ENCODE results near the gene MEGF6. TPM values are rescaled to one million over a fixed set of nuclear protein-coding genes. Genes with fewer than 3 reads are reported as not detected.

Gene MEGF6
- total RNA-seq, 1 donor from 2014 or later, result 209 TPM

DNA sequence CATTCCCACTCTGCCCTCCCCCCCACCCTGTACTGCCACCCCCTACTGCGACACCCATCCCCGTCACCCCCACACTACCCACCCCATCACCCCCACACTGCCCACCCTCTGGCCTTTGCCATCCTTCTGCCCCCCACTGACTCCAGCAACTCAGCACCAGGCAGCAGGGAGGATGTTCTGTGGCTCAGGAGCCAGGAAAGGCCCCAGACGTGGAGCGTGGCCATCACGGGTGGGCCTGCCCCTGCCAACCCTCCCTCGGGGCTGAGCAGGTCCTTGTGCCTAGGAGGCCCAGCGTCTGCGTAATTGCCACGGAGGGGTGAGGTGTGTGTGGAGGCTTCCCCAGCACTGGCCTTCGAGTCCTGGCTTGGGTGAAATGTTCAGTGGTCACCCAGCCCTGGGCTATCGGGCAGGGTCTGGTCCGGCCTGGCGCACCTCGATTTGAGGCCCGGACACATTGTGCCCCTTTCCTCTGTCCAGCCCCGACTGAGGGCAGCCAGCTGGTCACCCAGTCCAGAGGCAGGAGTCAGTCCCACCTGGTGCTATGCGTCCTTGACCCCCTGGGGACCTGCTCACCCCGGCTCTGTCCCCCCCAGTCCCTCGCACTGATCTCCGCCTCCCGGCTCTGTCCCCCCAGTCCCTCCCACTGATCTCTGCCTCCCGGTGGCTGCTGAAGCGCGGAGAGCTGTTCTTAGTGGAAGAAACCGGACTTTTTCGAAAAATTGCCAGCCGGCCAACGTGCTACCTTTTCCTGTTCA is 133.9 kb downstream of the MEGF6 start:
- peaks cover 10% of the 10 kb centered on the region for H3K4me1 Mint-ChIP-seq
- no peaks in the 10 kb centered on the region for H3K9me3 Mint-ChIP-seq
- no peaks in the 10 kb centered on the region for H3K27me3 Mint-ChIP-seq (ENCODE audit: low read depth)
- H3K27ac Mint-ChIP-seq, result no peak overlapping the region
- TF ChIP-seq, protein P1, sequence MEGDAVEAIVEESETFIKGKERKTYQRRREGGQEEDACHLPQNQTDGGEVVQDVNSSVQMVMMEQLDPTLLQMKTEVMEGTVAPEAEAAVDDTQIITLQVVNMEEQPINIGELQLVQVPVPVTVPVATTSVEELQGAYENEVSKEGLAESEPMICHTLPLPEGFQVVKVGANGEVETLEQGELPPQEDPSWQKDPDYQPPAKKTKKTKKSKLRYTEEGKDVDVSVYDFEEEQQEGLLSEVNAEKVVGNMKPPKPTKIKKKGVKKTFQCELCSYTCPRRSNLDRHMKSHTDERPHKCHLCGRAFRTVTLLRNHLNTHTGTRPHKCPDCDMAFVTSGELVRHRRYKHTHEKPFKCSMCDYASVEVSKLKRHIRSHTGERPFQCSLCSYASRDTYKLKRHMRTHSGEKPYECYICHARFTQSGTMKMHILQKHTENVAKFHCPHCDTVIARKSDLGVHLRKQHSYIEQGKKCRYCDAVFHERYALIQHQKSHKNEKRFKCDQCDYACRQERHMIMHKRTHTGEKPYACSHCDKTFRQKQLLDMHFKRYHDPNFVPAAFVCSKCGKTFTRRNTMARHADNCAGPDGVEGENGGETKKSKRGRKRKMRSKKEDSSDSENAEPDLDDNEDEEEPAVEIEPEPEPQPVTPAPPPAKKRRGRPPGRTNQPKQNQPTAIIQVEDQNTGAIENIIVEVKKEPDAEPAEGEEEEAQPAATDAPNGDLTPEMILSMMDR (IDR thresholded peaks at IDR 0.05; ENCODE audit: unreplicated experiment), result no peak
- peaks cover 1% of the 10 kb centered on the region for H3K36me3 Mint-ChIP-seq
- no peak overlapping the region for H3K4me3 Mint-ChIP-seq
- DNase-seq (ENCODE audit: low spot score in 2 of 2, unreplicated experiment in 2 of 2), result no peak

- peaks cover 1% of the 10 kb centered on the region for H3K36me3 Mint-ChIP-seq
- H3K9me3 Mint-ChIP-seq, result no peaks in the 10 kb centered on the region
- no peak overlapping the region for H3K27ac Mint-ChIP-seq
- peaks cover 15% of the 10 kb centered on the region for H3K4me1 Mint-ChIP-seq
- no peak for DNase-seq (ENCODE audit: low spot score in 2 of 2, unreplicated experiment in 2 of 2)
- H3K4me3 Mint-ChIP-seq, result no peak overlapping the region
- H3K27me3 Mint-ChIP-seq (ENCODE audit: low read depth), result no peaks in the 10 kb centered on the region
- TF ChIP-seq, protein P1 (IDR thresholded peaks at IDR 0.05; ENCODE audit: unreplicated experiment), result no peak
Observed at GRCh38 chr1:3476666-3477065, 134.6 kb downstream of the MEGF6 start.

GRCh38 chr1:3475839-3476573 is 135.3 kb downstream of the MEGF6 start:
- H3K4me1 Mint-ChIP-seq, result peaks cover 19% of the 10 kb centered on the region
- TF ChIP-seq, protein P1 (IDR thresholded peaks at IDR 0.05; ENCODE audit: unreplicated experiment), result no peak
- H3K36me3 Mint-ChIP-seq, result peaks cover 1% of the 10 kb centered on the region
- no peak for DNase-seq (ENCODE audit: low spot score in 2 of 2, unreplicated experiment in 2 of 2)
- no peaks in the 10 kb centered on the region for H3K9me3 Mint-ChIP-seq
- no peak overlapping the region for H3K4me3 Mint-ChIP-seq
- no peaks in the 10 kb centered on the region for H3K27me3 Mint-ChIP-seq (ENCODE audit: low read depth)
- no peak overlapping the region for H3K27ac Mint-ChIP-seq

DNA sequence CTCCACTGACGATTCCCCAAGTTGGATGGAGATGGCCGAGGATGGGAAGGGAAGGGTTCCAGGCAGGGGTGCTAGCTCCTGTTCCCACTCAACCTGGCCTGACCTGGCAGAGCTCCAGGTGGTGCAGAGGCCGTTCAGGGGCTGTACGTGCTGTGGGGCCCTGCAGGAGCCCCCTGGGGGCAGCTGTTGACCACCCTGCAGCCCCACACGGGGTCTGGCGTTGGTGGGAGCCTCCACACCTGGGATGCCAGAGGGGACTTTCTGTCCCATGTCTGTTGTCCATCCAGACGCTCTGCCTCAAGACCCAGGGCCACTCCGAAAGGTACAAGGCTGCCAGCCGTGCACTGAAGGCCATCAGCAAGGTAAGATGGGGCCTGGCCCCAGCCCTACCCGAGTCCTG is 136.9 kb downstream of the MEGF6 start:
- Mint-ChIP-seq H3K9me3 (no peaks in the 10 kb centered on the region), H3K4me3 (no peak overlapping the region), H3K36me3 (peaks cover 1% of the 10 kb centered on the region), H3K27ac (no peak overlapping the region), H3K27me3 (ENCODE audit: low read depth) (no peaks in the 10 kb centered on the region), H3K4me1 (peaks cover 29% of the 10 kb centered on the region)
- DNase-seq (ENCODE audit: low spot score in 2 of 2, unreplicated experiment in 2 of 2), result no peak
- TF ChIP-seq, protein P1 (IDR thresholded peaks at IDR 0.05; ENCODE audit: unreplicated experiment), result no peak

- Mint-ChIP-seq H3K4me1 (peaks cover 29% of the 10 kb centered on the region), H3K27me3 (ENCODE audit: low read depth) (no peaks in the 10 kb centered on the region), H3K27ac (no peak overlapping the region), H3K9me3 (no peaks in the 10 kb centered on the region), H3K4me3 (no peak overlapping the region), H3K36me3 (peaks cover 1% of the 10 kb centered on the region)
- TF ChIP-seq, protein P1 (IDR thresholded peaks at IDR 0.05; ENCODE audit: unreplicated experiment), result no peak
- DNase-seq (ENCODE audit: low spot score in 2 of 2, unreplicated experiment in 2 of 2), result no peak
Observed at GRCh38 chr1:3474016-3474415, 137.3 kb downstream of the MEGF6 start.
